Stimulated activated CD4-positive, alpha-beta T cell treated with anti-CD3 and anti-CD28 coated beads, TNF-alpha, amount 100 ng/mL, for 4 hours (primary cell): ENCODE results near the gene KAT2B.
"Not testable (repeated sequence)": the region's sequence is repeated elsewhere in the genome, so short reads cannot be mapped to it uniquely, and the experiment has no call there.

Experiments
- DNase-seq, 3 experiments: peaks; one replicate each; pipeline ENCODE4 v3.0.0-alpha.2; 2020; ENCODE audit warnings: low read depth in 3 of 3

The KAT2B gene

GRCh38 chr3:20041197-20041780 lies 1.0 kb downstream of the KAT2B start:
- peak; percentile 53 to 57 (median 57) for DNase-seq

DNA sequence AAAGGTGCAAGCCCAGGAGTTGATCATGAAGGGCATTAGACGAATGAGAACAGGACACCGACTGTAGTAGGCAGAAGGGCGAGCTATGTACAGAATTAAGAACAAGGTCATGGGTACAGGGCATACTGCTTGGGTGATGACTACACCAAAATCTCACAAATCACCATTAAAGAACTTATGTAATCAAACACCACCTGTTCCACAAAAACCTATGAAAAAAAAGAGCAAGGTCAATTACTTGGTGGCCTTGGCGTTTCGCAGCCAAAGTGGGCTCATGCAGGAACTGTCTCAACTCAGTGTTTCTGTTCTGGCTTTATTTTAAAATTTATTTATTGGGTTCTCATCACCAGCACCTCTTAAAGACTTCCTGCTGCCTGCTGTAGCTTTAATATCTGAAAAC lies 2.1 kb downstream of the KAT2B start:
- DNase-seq, result no peak

DNA sequence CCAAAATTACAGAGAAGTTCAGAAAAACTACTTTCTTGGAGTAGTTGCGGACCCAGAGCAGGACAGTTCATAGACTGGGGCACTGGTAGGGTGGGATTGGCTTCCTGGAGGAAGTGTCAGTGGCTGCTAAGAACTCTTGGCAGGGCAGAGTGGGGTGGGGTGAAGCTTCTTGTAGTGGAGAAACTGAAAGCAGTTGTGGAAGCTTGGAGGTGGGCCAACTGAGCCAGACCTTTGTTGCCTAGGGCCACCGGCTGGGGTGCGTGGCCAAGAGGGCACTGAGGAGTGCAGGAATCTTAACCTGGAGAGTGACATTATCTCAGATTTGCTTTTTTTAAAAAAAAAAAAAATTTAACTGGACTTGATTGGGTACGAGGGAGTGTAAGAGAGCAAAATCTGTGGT lies 3.1 kb downstream of the KAT2B start:
- peak in 2 of 3 experiments; percentile 15 to 39 for DNase-seq

GRCh38 chr3:20043825-20044224 lies 3.6 kb downstream of the KAT2B start:
- DNase-seq, result no peak

DNA sequence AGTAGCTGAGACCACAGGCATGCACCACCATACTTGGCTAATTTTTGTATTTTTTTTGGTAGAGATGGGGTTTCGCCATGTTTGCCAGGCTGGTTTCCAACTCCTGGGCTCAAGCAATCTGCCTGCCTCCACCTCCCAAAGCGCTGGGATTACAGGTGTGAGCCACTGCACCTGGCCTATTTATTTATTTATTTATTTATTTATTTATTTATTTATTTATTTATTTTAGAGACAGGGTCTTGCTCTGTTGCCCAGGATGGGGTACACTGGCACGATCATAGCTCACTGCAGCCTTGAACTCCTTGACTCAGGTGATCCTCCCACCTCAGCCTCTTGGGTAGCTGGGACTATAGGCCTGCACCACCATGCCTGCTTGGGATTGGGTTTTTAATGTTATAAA lies 4.9 kb downstream of the KAT2B start:
- not testable (repeated sequence) for DNase-seq

- no peak for DNase-seq
These were observed 6.3 kb downstream of the KAT2B start for GRCh38 chr3:20046556-20046955.

DNA sequence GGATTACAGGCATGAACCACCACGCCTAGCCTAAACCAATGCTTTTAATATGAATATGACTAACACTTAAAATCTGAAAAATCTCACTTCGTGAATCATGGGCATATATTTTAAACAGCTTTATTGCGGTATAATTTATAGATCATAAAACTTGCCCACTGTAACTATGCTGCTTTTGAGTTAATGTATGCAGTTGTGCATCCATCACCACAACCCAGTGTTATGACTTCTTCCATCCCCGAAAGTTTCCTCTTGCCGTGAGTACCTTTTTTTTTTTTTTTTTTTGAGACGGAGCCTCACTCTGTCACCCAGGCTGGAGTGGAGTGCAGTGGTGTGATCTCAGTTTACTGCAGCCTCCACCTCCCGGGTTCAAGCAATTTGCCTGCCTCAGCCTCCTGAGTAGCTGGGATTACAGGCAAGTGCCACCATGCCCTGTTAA lies 7.1 kb downstream of the KAT2B start:
- no peak for DNase-seq

- no peak for DNase-seq
These were observed 8.0 kb downstream of the KAT2B start for GRCh38 chr3:20047976-20048883.

DNA sequence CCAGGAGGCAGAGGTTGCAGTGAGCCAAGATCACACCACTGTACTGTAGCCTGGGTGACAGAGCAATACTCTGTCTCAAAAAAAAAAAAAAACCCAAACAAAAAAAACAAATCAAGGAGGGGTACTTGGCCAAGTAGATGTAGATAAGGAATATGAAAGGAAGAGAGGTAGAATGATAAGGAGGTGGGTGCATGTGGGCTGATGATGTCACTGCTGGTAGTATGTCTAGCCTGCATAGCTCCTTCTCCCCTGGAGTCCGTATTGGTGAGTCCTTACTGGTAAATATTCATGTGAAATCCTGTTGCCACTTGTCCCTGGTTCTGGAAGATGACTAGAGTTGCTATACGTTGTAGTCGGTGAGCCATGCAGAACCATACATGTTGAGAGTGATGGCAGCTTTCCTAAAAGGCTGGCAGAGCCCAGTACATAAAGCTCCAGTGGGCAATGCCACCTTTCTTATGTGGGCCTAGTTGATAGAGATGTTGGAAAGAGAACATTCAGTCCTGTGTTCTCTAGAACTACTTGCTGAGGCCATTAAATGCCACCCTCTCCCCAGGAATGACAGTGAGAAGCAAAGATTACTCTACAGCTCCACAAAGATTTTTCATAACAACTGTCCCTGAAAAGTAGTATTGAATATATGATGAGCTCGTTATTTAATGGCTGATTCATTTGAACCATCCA lies 11.0 kb downstream of the KAT2B start:
- DNase-seq, result no peak

DNA sequence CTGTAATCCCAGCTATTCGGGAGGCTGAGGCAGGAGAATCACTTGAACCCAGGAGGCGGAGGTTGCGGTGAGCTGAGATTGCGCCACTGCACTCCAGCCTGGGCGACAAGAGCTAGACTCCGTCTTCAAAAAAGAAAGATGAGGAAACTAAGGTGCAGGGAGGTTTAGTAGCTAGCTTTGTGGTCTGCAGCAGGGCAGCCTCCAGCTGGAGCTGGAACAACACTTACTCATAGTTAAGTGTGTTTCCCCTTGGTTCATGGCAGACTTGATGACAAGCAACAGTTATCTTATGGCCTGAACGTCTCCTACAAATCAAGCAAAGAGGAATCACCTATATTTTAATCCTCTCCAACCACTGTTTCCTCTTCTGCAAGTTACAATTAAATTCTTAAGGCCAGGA lies 12.6 kb downstream of the KAT2B start:
- DNase-seq, result no peak

DNA sequence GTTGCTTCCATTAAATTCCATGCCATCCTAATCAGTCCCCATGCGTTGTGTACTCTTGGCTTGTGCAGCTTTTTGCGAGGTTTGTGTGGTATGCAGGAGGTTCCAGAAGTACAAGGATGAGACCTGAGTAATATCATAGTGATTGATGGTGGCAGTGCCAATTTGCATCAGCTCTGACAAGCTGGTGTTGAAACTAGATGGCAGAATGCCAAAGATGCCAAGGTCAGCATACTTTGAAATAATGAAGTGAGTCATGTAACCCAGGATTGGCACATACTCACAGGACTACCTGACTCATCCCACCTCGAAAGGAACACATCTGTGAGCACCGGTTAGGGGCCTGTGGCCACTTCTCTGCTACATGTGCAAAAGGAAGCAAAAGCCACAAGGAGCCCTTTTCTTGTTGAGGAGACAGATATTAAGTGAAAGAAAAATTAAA lies 14.3 kb downstream of the KAT2B start:
- DNase-seq, result peak; percentile 18 to 49 (median 32)

DNA sequence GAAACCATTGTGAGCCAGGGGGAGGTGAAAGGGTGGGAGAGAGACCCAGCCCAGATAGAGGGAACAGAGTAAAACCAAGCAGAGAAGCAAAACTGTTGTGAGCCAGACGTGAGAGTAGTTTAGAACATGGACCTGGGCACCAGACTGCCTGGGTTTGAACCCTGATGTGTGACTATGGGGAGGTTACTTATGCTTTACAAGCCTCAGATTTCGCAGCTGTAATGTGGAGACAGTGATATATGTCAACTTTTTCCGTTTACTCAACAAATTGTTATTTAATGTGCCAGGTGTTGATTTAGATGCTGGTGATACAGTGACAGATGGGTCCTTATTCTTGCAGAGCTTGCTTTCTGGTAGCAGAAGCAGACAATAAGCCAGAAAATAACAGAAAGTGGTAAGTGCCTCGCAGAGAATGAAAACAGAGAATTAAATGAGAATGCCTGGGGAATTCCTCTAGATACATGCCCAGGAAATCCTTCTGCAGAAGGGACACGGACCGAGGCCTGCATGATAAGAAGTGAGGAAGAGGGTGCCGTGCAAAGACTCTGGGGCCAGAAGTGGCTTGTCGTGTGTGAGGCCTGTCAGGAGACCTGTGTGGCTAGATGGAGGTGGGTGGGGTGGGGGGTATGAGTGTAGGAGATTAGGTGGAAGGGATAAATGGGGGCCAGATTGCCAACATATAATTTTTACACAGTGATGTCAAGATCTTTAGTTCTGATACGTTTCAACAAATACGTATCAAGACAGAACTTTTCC lies 15.0 kb downstream of the KAT2B start:
- no peak for DNase-seq

- DNase-seq, result no peak
These were observed 15.6 kb downstream of the KAT2B start for GRCh38 chr3:20055842-20056241.

GRCh38 chr3:20056725-20057611 lies 16.7 kb downstream of the KAT2B start:
- DNase-seq, result no peak

GRCh38 chr3:20057612-20058180 lies 17.4 kb downstream of the KAT2B start:
- DNase-seq, result no peak

DNA sequence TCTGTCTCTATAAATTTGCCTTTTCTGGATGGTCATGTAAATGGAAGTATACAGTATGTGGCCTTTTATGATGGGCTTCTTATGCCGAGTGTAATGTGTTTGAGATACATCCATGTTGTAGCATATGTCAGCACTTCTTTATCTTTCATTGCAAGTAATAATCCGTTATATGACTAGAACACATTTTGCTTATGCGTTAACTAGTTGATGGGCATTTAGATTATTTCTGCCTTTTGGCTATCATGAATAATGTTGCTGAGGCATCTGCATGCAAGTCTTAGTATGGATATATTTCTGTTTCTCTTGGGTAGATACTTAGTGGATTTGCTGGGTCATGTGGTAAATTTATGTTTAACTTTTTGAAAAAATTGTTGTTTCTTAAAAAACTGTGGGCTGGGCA lies 19.7 kb downstream of the KAT2B start:
- DNase-seq, result no peak

DNA sequence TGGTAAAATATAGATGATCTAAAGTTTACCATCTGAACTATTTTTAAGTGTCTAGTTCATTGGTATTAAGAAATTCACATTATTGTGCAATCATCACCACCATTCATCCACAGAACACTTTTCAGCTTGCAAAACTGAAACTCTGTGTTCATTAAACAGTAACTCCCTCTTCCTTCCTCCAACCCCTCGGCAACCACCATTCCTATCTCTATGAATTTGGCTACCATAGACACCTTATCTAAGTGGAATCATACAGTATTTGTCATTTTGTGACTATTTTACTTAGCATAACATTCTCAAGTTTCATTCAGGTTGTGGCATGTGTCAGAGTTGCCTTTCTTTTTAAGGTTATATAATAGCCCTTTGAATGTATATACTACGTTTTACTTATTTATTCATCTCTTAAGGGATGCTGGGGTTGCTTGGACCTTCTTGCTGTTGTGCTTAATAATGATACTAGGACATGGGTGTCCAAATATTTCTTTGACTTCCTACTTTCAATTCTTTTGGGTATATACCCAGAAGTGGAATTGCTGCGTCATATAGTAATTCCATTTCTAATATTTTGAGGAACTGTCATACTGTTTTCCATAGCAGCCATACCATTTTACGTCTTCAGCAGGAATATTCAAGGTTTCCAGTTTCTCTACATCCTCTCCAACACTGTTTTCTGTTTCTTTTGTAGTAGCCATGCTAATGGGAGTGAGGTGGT lies 20.9 kb downstream of the KAT2B start:
- DNase-seq, result no peak

DNA sequence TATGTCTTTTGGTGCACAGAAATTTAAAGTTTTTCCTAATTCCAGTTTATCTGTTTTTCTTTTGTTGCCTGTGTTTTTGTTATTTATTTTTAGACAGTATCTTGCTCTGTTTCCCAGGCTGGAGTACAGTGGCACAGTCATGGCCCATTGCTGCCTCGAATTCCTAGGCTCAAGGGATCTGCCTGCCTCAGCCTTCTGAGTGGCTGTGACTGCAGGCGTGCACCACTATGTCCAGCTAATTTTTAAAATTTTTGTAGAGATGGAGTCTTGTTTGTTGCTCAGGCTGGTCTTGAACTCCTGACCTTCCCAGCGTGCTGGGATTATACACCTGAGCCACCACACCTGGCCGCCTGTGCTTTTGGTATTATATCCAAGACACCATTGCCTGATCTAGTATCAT lies 22.8 kb downstream of the KAT2B start:
- DNase-seq, result no peak

DNA sequence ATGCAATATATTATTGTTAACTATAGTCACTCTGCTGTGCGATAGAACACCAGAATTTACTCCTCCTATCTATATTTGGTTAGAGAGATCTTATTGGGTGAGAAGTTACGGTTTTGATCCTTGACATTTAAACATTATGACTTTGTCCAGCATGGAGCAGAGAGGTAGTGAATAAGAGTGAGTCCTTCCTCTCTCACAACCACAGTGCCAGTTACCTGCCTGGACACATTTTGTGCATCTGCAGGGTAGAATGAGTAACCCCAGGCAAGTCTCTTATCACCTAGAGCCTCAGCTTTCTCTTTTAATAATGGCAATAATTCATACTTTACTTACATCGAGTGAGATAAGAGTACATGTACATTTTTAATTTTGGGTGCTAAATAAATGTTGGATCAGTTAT lies 24.1 kb downstream of the KAT2B start:
- no peak for DNase-seq
